Glomerular endothelial cell (primary cell): ENCODE results near the gene JUND. TPM values are rescaled to one million over a fixed set of nuclear protein-coding genes. Genes with fewer than 3 reads are reported as not detected.
A peak's percentile ranks its signal among the peaks of the same experiment; 100 is the strongest.

ENCODE experiments used
- DNase-seq: peaks from one replicate; pipeline ENCODE4 v3.0.0-alpha.2; 2011; ENCODE audit warnings: low read depth, low spot score; ENCODE audit errors: extremely low read depth
- total RNA-seq: library from RNA; depleted of rRNA; stranded (reverse); fragments of >200 nt; gene quantifications from 2 replicates; pipeline ENCODE4 v1.2.3, GENCODE V29; 2015

The JUND gene
- total RNA-seq, 1 donor from 2014 or later = 428 TPM

GRCh38 chr19:18251587-18252369 lies 29.6 kb downstream of the JUND start:
- DNase-seq = peak; percentile 34

- DNase-seq = no peak
Measured at GRCh38 chr19:18249834-18250233, 31.6 kb downstream of the JUND start.

- no peak for DNase-seq
Measured at GRCh38 chr19:18245297-18245696, 36.1 kb downstream of the JUND start.

GRCh38 chr19:18239303-18239702 lies 42.1 kb downstream of the JUND start:
- no peak for DNase-seq

GRCh38 chr19:18234194-18234593 lies 47.2 kb downstream of the JUND start:
- DNase-seq = no peak

- no peak for DNase-seq
Measured at GRCh38 chr19:18233224-18233825, 48.1 kb downstream of the JUND start.

GRCh38 chr19:18232540-18233223 lies 48.7 kb downstream of the JUND start:
- DNase-seq = no peak

GRCh38 chr19:18231775-18232174 lies 49.6 kb downstream of the JUND start:
- no peak for DNase-seq

GRCh38 chr19:18230941-18231734 lies 50.3 kb downstream of the JUND start:
- DNase-seq = no peak

- DNase-seq = no peak
Measured at GRCh38 chr19:18229915-18230314, 51.5 kb downstream of the JUND start.

Other genes starting within 250 kb of the JUND start
- gene IL12RB1, start 194.7 kb downstream of the JUND start, total RNA-seq = 0.12 and 0.19 TPM in 2 replicates
- 7.9 and 8.3 TPM in 2 replicates for gene MAST3, start 183.8 kb downstream of the JUND start, total RNA-seq
- 17.4 and 27.1 TPM in 2 replicates for gene PIK3R2, start 128.5 kb downstream of the JUND start, total RNA-seq
- gene IFI30, start 107.8 kb downstream of the JUND start, total RNA-seq = 13.4 and 21.0 TPM in 2 replicates
- 30.7 and 36.3 TPM in 2 replicates for gene MPV17L2, start 88.4 kb downstream of the JUND start, total RNA-seq
- 2.6 and 4.1 TPM in 2 replicates for gene RAB3A, start 77.6 kb downstream of the JUND start, total RNA-seq
- 0.58 TPM in 1 of 2 replicates, not detected in the other for gene PDE4C, start 55.2 kb downstream of the JUND start, total RNA-seq
- 0.92 and 2.4 TPM in 2 replicates for gene IQCN, start 7.2 kb downstream of the JUND start, total RNA-seq
- 201 and 204 TPM in 2 replicates for gene LSM4, start 41.5 kb upstream of the JUND start, total RNA-seq
- 18.6 and 26.5 TPM in 2 replicates for gene PGPEP1, start 59.0 kb upstream of the JUND start, total RNA-seq
- 429 and 528 TPM in 2 replicates for gene GDF15, start 104.5 kb upstream of the JUND start, total RNA-seq
- gene LRRC25, start 116.0 kb upstream of the JUND start, total RNA-seq = not detected in 2 replicates
- 180 and 184 TPM in 2 replicates for gene SSBP4, start 137.8 kb upstream of the JUND start, total RNA-seq
- gene ISYNA1, start 156.5 kb upstream of the JUND start, total RNA-seq = 50.9 and 57.2 TPM in 2 replicates
- gene ELL, start 240.4 kb upstream of the JUND start, total RNA-seq = 13.6 and 18.3 TPM in 2 replicates